HG03097 (cell line): ENCODE results near the gene APBB2.

ENCODE experiments used
- ATAC-seq: cut with Tn5 transposase; IDR thresholded peaks from one replicate; pipeline ENCODE4 v1.9.1; 2021; ENCODE audit not compliant: unreplicated experiment, low FRiP score

The APBB2 gene

DNA sequence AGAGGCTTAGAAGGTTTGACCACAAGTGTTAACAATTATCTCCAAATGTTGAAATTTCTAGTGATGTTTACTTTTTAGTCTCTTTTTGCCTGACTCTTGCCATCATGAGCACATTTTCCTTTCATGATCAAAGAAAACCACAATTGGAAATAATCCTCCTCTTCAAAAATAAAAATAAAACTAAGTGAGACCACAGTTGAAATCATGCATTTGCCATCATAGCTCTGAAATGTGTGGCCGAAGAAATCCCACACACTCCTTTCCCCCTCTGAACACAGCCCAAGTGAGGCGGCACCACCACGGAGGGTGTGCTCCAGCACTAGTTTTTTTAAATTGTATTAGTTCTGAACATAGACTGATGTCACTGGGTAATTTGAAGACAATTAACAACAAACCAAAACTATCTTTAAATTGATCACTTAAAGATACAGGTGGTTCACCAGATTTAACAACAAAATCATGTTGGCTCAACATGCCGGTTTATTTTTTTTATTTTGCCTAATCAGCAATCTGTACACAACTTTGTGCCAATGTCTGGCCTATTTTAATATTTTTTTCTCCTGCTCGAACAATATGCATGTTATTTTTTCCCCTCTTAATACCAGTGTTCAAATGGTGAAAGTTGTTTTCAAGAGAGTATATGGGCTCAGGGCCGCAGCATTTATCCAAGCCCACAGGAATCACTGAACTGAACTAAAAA is 17.6 kb downstream of the APBB2 start:
- ATAC-seq: no peak

DNA sequence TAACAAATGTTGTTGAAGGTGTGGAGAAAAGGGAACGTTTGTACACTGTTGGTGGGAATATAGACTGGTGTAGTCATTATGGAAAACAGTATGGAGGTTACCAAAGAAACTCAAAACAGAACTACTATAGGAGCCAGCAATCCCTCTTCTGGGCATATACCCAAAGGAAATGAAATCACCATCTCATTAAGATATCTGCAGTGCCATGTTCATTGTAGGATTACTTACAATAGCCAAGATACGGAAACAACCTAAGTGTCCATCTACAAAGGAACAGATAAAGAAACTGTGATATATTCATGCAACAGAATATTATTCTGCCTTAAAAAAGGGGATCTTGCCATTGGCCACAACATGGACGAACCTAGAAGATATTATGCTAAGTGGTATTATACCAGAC is 22.2 kb downstream of the APBB2 start:
- ATAC-seq: no peak

DNA sequence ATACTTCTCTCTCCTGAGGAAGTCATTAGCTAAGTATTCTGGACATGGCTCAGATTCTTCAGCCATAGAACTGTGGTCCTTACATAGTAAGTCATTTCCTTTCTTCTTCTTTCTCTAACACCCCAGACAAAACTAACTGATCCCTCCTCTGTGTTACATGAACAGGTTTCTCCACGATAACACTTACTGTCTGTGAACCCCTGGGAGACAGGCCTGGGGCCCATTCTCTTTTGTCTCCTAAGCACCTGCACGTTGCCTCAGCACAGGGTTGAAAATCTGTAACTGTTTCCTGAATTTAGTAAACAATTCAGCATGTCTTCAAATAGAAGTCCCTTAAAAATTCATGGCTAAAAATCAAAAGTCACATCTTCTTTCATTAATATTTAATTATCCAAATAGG is 24.7 kb downstream of the APBB2 start:
- ATAC-seq: no peak

DNA sequence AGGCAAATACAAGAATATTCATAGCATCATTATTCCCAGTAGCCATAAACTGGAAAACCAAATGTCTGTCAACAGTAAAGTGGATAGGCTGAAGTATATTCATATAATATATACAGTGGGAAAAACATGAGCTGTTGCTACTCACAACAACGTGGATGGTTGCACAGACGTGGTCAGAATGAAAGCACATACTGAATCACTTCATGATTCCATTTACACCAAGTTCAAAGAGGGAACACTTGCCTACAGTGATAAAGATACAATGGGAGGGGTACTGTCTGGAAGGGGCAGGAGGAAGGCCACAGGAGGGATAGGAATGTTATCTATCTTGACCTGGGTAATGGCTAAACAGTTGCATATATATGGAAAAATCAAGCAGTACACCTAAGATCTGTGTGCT is 25.3 kb downstream of the APBB2 start:
- ATAC-seq: no peak

DNA sequence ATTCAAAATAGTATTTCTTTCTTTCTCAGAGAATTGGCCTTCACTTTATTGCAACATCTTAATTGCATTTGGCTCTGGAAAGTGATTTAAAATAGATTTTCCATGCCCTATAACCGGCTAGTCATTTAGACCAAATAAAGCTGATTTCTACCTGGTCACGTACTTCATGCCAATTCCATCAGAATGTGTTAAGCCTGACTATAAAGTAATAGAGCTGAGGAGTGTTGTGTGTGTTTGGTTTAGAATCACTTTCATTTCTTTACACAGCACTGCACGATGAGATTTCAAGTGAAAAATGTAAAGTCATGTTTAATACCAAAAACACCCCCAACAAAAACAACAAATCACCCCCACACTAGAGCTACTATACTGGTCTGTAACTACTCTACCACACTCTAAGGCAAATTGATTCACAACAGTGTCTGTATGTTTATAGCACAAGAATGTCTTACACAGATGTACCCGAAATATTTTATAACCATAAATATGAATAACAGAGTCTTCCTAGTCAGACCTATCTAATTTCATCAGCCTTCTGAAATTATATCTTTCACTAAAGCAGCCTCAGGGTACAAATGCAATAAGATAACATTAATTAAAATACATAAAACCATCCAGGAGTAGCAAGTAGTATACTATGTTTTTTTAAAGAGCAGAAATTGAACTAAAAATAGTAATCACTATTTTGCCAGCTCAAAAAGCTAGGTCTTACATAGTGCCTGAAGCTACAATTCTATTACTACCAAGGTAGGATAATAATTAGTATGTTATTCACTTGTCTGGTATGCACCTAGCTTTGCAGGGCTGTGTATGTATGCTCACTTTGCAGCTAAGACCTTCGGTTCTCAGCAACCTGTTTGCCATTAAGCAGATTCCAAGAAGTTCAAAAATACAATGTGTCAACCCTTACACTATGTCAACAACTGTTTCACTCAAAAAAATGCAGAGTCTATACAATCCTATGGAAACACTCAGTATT is 28.4 kb downstream of the APBB2 start:
- no peak for ATAC-seq

DNA sequence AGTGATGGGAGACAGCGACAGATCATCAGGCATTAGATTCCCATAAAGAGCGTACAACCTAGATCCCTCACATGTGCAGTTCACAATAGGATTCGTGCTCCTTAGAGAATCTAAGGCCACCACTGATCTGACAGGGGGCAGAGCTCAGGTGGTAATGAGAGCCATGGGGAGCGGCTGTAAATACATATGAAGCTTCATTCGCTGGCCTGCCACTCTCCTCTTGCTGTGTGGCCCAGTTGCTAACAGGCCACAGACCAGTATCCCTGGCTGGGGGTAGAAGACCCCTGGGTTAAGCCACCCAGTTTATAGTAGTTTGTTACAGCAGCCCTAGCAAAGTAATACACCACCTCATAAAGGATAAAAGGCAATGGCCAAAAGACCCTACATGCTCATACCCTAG is 30.3 kb downstream of the APBB2 start:
- ATAC-seq: no peak

DNA sequence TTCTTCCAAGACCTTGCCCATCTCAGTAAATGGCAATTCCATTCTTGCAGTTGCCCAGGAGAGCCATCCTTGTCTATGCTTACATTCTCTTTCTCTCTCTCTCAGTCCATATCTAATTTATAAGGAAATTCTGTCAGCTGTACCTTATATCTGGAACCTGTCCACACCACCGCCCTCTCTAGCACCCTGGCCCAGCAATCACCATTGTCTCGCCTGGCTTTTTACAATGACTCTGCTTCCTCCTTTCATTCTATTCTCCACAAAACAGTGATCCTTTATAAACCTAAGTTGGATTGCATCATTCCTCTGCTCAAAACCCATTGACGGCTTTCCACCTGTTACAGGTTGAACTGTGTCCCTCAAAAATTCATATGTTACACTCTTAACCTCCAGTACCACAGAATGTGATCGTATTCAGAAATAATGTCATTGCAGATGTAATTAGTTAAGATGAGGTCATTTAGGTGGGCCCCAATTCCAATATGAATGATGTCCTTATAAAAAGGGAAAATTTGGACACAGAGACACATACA is 31.3 kb downstream of the APBB2 start:
- no peak for ATAC-seq

DNA sequence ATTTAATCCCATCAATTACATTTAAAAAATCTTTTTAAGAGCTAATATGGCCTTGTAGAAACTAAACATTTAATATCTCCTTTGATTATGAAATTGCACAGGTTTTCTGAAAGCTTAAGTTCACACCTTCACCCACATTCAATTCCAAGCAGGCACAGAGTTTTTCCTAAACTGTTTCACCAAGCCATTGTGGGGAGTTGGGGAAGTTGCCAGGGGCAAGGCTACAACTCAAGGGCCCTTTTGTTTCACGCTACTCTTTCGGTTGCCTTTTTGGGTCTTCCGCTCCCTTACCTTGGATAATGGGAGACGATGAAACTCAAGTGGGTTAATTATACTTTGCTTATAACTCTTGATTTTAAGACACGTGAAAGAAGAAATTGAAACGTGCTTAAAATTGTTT is 33.3 kb downstream of the APBB2 start:
- ATAC-seq: no peak

DNA sequence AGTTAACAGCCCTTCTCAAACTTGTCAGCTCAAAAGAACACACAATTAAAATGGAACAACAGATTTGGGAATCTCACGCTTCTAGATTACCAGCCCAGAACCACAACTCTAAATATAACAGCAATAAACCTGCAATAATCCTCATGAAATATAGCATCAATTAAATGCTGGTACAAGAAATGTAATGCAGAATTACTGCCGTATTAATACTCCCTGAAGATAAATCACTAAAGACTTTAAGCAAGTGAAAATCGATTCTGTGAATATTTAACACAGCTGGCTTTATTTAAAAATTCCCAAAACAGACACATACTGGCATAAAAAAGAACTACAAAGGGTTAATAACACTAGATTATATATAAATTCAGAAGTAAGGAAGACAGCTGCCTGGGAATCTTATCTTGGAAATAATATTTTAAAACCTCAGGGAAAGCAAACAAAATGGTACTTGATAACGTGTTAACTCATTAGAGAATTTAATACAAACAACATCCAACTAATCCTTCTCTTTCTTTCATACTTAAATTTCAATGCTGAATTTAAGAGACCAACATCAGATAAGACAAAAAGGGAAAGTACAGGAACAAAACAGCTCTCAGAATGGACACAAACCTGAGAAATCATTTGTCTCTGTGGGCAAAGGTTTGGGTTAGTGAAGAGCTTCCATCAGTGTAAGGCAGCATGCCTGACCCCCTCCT is 34.7 kb downstream of the APBB2 start:
- ATAC-seq: no peak

DNA sequence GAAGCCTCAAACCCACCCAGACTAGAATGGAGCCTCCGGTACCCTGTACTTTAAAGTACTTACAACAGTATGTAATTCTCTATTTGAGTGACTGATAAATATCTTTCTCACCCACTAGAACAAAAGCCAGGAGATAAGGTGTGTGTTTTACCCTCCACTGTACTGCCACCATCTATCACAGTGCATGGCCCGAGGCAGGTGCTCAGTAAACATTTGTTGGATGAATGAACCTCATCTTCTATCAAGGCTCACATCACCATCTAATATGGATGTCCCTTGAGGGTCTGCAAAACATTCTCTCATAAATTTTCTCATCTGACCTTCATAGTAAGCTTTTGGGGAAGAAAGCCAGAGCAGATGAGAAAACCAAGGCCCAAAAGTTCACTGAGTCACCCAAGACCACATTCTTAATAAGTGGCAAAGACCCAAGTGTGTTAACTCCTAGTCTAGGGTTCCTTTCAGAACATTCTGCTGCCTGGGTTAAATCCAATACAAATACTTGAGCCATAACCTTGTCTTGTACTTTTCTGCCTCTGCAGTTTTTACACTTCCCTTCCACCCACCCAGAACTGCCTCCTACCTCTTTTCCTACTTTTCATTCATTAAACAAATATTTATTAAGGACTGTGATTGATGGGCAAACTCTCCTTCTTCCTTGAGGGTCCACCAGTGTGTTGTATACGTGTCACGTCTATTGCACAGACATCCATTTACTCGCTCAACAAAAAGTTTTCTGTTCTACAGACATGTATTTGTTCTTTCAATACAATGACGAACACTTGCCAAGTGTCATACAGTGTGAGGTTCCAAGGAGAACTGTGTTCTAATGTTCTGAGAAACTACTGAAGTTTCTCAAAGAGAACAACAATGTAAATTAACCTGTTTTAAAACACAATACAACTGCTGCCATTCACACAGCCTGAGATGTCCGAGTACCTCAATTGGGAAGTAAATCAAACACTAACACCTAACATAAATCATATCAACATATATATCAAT is 35.7 kb downstream of the APBB2 start:
- no peak for ATAC-seq

DNA sequence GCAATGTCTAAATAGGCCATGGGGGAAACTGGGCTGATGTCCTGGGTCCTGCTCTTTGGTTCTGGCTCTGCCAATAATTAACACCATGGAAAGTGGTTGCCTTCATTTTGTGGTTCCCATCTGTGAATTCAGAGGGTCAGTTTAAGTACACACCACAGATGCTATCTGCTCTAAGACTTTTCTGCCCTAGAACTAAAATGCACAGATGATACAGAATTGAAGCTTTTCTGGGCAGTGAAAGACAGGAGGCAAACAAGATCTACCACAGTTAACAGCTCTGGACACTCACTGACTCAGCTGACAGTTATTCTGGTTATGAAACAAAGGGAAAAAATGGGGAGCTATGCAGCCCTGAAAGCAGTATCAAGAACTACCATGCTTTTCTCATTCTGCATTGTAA is 37.3 kb downstream of the APBB2 start:
- ATAC-seq: no peak

DNA sequence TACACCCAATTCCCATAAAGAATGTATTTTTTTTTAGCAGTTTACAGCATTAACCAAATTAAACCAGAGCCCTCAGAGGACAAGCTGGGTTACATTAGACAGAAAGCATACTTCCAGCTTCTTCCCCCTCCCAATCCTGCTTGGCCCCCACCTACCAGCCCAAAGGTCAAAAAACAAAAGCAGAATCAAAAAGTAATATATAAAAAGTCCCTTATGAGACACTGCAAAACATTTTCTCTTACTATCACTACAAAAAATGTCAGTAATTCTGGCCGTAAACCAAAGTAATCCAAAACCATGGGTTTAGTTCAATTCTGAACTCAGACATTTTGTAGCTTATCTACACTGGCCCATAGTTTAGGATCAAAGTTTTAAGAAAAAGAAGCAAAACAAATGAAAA is 38.0 kb downstream of the APBB2 start:
- ATAC-seq: no peak

DNA sequence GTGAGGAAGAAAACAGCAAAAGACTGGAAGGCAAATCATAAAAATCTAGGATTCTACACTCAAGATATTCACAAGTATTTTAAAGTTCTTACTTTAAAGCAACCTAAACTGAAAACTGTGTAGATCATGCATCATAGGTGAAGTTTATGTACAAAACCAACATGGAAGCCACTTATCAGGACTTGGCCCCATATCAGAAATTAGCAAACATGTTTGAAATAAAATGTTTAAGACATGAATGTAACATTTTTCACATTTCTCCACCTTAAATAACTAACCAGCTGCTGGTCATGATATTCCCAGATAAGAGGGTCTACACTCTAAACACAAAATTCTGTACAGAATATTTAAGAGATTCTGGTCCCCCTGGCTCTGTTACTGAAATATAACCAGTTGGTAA is 38.5 kb downstream of the APBB2 start:
- ATAC-seq: no peak

DNA sequence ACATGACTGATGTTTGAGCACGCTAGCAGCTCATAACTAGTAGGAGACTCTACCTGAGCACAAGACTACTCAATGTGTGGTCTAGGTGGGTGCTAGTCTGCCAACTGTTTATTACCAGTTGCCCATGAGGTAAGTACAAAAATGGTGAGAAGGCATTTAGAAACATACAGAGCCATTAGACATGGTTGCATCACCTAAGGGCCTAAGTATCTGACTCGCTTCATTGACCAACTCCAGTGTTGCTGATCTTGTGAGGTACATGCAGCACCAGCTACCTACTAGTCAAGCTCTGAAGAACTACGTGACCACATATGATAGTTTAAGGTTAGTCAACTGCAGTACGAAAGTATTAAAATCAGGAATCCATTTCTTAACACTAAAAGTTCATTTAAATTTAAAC is 39.9 kb downstream of the APBB2 start:
- no peak for ATAC-seq

DNA sequence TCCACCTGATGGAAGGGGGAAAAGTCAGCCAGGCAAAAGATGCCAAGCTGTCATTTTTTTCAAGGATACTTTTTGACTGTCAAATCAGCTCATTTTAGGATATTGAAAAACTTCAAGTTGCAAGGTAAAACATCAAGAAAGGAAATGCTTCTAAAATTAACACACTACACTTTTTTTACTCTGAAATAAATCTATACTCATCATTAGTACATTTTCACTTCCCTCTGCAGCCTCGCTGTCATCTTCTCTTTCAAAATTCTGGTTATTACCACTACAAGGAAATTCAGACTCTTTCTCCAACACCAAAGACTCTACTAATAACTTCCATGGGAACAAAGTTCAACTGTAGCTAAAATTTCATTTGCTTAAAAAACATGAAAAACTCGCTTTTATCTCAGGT is 41.6 kb downstream of the APBB2 start:
- ATAC-seq: no peak

DNA sequence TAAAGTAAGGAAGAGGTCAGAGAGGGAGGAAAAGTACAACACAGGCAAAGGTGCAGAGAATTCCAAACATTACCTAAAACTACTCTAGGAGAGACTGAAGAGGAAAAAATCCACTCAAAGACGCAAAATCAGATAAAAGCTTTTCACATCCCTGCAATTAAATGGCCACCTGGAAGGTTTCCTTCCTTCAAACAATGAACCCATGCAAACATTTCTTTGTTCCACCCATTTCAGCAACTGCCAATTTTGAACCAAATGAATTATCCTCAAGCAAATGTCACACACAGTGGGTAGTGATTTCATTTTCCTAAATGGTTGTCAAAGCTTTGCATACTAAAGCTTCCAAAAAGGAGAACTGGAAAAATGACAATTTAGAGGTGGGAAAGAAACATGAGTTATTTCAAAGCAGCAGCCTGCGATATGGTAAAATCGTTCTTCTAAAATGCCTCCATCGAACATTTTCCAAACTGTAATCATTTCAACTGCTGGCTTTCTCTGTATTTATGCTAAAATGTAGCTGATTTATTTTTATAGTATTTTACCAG is 45.0 kb downstream of the APBB2 start:
- no peak for ATAC-seq

DNA sequence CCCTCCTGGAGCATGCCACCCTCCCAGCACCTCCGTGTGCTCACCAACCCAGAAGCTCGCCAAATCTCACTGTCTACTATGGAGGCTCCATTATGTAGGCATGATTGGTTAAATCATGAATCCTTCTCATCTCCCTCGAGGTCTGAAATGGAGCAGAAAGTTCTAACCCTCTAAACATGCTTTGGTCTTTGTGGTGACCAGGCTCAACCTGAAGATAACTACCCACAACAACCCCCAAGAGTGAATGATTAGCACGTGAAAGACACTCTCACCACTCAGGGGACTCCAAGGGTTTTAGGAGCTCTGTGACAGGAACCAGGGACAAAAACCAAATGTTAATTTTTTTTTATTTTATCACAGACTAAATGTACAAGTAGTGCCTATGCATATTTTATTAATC is 47.2 kb downstream of the APBB2 start:
- ATAC-seq: no peak

DNA sequence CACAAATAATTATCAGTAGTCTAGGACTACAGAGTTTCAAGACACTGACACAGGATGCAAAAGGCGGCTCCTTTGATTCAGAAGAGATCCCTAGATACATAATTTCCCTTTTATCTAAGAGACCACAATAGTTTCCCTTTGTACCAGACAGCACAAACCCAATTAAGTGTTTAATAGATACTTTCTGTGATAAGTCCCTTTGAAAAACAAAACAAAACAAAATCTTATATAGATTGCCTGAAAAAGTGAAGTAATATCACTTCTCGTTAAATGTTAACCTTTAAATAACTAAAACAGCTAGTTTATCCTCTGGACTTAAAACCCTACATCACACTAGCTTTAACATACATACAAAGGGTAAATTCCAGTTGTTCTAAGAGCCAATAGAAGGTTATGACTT is 49.9 kb downstream of the APBB2 start:
- ATAC-seq: no peak

DNA sequence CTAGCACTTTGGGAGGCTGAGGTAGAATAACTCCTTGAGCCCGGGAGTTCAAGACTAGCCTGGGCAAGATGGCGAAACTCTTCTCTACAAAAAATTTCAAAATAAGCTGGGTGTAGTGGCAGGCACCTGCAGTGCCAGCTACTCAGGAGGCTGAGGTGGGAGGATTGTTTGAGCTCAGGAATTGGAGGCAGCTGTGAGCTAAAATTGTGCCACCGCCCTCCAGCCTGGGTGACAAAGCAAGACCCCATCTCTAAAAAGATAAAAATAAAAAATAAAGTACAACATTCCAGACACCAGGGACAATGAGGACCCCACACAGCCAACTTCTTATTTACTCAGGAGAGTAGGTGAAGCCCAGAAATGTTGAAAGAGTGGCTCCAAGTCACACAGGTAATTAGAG is 53.0 kb downstream of the APBB2 start:
- no peak for ATAC-seq

DNA sequence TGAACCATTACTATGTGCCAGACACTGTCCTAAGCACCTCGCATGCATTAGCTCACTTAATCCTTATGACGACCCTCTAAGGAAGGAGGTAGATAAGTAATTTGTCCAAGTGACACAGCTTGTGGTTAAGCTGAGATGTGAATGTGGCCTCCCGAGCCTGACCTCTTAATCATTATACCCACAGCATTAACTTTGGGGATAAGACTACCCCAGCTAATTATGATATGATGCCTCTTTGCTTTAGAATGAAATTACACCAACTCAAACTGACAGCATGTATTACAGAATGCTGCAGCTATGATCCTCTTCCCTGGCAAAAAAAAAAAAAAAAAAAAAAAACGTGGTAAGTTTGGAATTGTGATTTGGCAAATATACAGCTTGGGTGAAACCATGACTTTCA is 53.5 kb downstream of the APBB2 start:
- no peak for ATAC-seq
